ENCODE data around the gene NUCKS1.
A peak's percentile ranks its signal among the peaks of the same experiment; 100 is the strongest.

Gene NUCKS1

GRCh38 chr1:205693421-205693991 is 56.5 kb downstream of the NUCKS1 start:
- DNase-seq: no peak

GRCh38 chr1:205692423-205692822 is 57.6 kb downstream of the NUCKS1 start:
- no peak for DNase-seq

- DNase-seq: no peak
Measured at GRCh38 chr1:205690122-205690756, 59.7 kb downstream of the NUCKS1 start.

- no peak for DNase-seq
Measured at GRCh38 chr1:205689479-205689878, 60.5 kb downstream of the NUCKS1 start.

- DNase-seq: no peak
Measured at GRCh38 chr1:205688171-205689080, 61.6 kb downstream of the NUCKS1 start.

- no peak for DNase-seq
Measured at GRCh38 chr1:205687242-205687641, 62.7 kb downstream of the NUCKS1 start.

GRCh38 chr1:205681364-205681763 is 68.6 kb downstream of the NUCKS1 start:
- DNase-seq: no peak

GRCh38 chr1:205680073-205680851 is 69.7 kb downstream of the NUCKS1 start, which contains the start of gene SLC45A3:
Gene SLC45A3, minus strand, starts transcription at chr1:205680509. Its CDS starts 15,853 bp downstream, at chr1:205664656.
- peak in 1 of 4 experiments; percentile 18 for DNase-seq

- DNase-seq: no peak
Measured at GRCh38 chr1:205678286-205679111, 71.5 kb downstream of the NUCKS1 start.

GRCh38 chr1:205677167-205677566 is 72.8 kb downstream of the NUCKS1 start:
- DNase-seq: no peak

- DNase-seq: no peak
Measured at GRCh38 chr1:205676597-205676996, 73.4 kb downstream of the NUCKS1 start.

GRCh38 chr1:205676002-205676401 is 74.0 kb downstream of the NUCKS1 start:
- no peak for DNase-seq

GRCh38 chr1:205675247-205675646 is 74.7 kb downstream of the NUCKS1 start:
- DNase-seq: no peak

- DNase-seq: no peak
Measured at GRCh38 chr1:205672970-205673369, 77.0 kb downstream of the NUCKS1 start.

GRCh38 chr1:205672395-205672889 is 77.5 kb downstream of the NUCKS1 start:
- no peak for DNase-seq

- DNase-seq: no peak
Measured at GRCh38 chr1:205670611-205671430, 79.2 kb downstream of the NUCKS1 start.

- DNase-seq: no peak
Measured at GRCh38 chr1:205670150-205670446, 79.9 kb downstream of the NUCKS1 start.

GRCh38 chr1:205669341-205670149 is 80.4 kb downstream of the NUCKS1 start:
- DNase-seq: no peak

GRCh38 chr1:205668951-205669340 is 81.0 kb downstream of the NUCKS1 start:
- no peak for DNase-seq

Measured in activated CD4-positive, CD25-positive, alpha-beta regulatory T cell (primary cell).